GM18507 (cell line): ENCODE data around the gene ZNF789.
"Not testable (repeated sequence)": the region's sequence is repeated elsewhere in the genome, so short reads cannot be mapped to it uniquely, and the experiment has no call there.

ENCODE experiments used
- DNase-seq: peaks from one replicate; pipeline ENCODE4 v3.0.0; 2011; ENCODE audit warnings: low read depth; ENCODE audit not compliant: insufficient read length; ENCODE audit errors: extremely low spot score
- FAIRE-seq: peaks from 2 replicates; lab custom pipeline; 2011; peaks lifted over from hg19 to GRCh38; lab: Jason Lieb, UNC

ZNF789 gene

GRCh38 chr7:99472561-99473314 lies at the start of gene ZNF789:
Gene ZNF789, plus strand, starts transcription at chr7:99472890. Its CDS starts 3,567 bp downstream, at chr7:99476457.
- DNase-seq (peak; percentile 95), FAIRE-seq (peak; percentile 98)

- FAIRE-seq: no peak
- no peak for DNase-seq
These were observed 47.6 kb upstream of the ZNF789 start for GRCh38 chr7:99424932-99425730.

DNA sequence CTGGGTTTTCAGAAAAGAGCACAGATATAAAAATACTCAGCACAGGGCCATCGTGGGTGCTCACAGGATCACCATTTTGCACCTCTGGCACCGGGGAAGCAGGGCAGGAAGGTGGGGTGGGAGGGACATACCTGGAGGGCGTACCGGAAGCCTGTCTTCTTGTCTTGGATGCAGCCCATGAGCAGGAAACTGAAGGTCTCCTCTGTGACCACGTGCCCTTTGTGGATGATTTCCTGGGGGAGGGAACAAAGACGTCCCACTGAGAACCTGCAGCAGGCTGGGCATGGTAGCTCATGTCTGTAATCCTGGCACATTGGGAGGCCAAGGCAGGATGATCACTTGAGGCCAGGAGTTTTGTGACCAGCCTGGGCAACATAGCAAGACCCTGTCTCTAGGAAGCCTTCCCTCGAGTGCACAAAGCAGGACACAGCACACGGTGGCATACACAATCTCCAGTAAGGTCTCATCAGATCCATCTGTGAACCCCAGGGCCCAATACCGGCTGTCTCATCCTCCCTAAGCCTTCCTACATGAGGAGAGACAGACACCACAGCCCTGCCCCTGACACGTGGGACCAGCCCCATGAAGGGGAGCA lies 43.6 kb upstream of the ZNF789 start:
- DNase-seq (no peak), FAIRE-seq (no peak)

DNA sequence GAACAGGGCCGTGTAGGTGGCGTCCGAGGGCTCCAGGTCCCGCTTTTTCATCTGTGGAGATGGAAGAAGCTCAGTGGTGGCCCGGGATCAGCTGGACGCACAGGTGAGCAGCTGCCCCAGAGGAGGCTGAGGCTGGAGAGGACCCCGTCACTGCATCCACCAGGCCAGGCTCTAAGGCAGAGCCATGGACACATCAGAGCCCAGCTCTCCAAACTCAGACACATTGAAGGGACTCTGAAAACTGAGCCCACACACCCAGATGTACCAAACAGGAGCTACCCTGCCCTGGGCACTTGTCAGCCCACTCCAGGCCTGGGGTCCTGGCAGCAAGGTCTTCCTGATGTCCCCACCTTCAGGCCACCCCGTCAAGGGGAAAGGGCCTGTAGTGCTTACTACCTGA lies 42.9 kb upstream of the ZNF789 start:
- FAIRE-seq: no peak
- DNase-seq: no peak

GRCh38 chr7:99431756-99432540 lies 40.7 kb upstream of the ZNF789 start:
- DNase-seq, FAIRE-seq: not testable (repeated sequence)

DNA sequence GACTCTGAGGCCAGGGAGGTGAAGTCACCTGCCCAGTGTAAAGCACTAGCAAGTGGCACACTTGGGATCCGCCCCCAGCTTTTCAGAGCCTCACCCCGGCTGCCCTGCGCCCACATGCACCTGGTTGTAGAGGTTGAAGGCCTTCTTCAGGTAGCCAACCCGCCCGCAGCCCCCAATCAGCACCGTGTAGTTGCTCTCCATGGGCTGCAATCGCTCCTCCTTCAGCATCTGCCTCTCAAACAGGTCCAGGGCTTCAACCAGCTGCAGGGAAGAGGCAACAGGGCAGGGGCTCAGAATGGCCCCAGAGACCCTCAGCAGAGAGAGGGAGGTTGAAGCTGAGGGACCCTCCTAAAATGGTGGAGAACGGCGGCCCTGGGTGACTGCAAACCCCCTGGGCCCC lies 39.5 kb upstream of the ZNF789 start:
- DNase-seq (no peak), FAIRE-seq (no peak)

- DNase-seq (no peak), FAIRE-seq (no peak)
These were observed 34.6 kb upstream of the ZNF789 start for GRCh38 chr7:99437946-99438572.

DNA sequence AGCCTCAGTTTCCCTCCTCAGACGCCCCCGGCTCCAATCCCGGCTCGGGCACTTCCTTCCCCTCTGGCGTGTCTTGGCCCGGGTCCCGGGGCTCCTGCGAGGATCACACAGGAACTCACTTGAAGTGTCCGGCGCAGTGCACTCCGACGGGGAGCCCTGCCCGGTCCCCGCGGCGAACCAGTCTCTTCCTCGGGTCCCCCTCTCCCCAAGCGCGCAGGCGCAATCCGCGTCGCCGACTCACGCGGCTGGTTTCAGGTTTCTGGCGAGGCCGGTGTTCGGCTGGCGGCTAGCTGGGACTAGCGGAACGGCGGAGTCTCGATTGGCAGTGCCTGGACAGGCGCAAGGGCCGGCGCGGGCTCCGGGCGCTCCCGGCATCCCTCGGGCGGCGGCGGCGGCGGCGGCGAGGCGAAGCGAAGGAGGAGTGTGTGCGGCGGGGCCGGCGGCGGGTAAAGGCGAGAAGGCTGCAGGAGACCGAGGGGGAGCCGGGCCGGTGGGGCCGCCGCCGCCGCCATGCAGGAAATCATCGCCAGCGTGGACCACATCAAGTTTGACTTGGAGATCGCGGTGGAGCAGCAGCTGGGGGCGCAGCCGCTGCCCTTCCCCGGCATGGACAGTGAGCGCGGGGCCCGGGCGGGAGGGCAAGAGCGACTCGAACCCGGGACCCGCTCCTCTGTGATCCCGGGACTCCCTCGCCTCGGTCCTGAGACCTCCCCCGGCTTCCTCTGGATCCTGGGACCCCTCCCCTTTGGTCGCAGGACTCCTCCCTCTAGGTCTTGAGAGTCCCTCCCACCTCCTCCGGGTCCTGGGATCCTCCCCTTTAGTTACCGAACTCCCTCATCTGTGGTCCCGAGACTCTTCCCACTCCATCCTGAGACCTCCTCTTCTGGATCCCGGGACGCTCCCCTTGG lies 33.9 kb upstream of the ZNF789 start, which contains the start of the genes CPSF4 and PTCD1:
CPSF4 (plus strand) TSS at position 371 of the 908 bp plus-strand sequence; CDS start at position 511, 140 bp downstream.
PTCD1 (minus strand) TSS at position 226 of the 908 bp plus-strand sequence. CDS start 3,556 bp downstream, outside the sequence.
- peak; percentile 97 for FAIRE-seq
- DNase-seq: peak; percentile 98

- FAIRE-seq (no peak), DNase-seq (no peak)
These were observed 32.5 kb upstream of the ZNF789 start for GRCh38 chr7:99440195-99440594.

DNA sequence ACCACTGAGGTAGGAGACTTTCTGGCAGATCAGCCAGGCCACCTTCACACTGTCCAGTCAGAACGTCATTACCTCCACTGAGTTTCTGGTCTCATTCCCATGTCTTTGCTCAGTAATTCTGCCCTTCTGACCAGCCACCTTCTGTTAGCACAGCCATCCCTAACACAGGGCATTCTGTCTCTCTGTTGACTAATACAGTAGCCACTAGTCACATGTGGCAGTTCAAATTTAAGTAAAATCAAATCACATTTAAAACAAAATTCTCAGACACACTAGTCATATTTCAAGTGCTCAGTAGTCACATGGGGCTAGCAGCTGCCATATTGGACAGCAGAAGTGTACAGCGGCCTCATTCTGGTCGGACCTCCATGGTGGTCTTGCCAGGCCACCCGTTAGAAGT lies 26.6 kb upstream of the ZNF789 start:
- DNase-seq (no peak), FAIRE-seq (no peak)

DNA sequence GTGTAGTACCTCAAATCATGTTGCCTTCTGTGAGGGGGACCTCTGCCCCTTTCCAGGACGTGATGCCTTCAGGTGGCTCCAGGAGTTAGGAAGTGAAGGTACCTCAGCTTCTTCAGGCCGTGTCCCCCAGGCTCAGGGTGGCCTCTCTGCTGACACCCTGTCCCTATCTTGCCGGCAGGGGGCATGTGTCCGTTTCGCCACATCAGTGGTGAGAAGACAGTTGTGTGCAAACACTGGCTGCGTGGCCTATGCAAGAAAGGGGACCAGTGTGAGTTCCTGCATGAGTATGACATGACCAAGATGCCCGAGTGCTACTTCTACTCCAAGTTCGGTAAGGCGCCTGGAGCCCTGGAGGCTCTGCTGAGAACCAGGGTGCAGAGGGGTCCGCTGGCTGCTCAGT lies 24.7 kb upstream of the ZNF789 start:
- DNase-seq (no peak), FAIRE-seq (no peak)

- FAIRE-seq: no peak
These were observed 23.8 kb upstream of the ZNF789 start for GRCh38 chr7:99448855-99449254.

GRCh38 chr7:99449326-99449725 lies 23.4 kb upstream of the ZNF789 start:
- DNase-seq: no peak
- no peak for FAIRE-seq

More at GRCh38 chr7:99448855-99449254, 23.8 kb upstream of the ZNF789 start:
- no peak for DNase-seq

- FAIRE-seq: no peak
- no peak for DNase-seq
These were observed 20.8 kb upstream of the ZNF789 start for GRCh38 chr7:99451936-99452335.

DNA sequence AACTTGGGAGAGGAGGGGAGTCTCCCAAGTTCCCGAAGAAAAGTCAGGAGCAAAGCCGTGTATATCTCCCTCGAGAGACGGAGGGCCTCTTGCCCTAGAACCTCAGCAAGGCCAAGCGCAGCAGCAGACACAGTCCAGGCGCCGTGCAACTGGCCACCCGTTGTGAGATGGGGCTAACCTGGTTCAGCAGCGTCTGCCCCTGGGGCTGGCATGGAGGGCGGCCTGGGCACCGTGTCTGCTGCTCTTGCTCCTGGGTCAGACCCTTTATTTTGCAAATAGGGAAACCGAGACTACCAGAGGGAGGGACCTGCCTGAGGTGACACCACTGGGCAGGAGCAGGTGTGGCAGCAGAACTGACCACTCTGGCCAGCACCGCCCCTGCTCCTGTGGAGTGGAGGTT lies 20.1 kb upstream of the ZNF789 start:
- no peak for DNase-seq
- FAIRE-seq: no peak

GRCh38 chr7:99453105-99453504 lies 19.6 kb upstream of the ZNF789 start:
- DNase-seq (no peak), FAIRE-seq (no peak)

- FAIRE-seq (no peak), DNase-seq (no peak)
These were observed 16.8 kb upstream of the ZNF789 start for GRCh38 chr7:99455874-99456273.

- FAIRE-seq: no peak
- no peak for DNase-seq
These were observed 16.4 kb upstream of the ZNF789 start for GRCh38 chr7:99456288-99456687.
